GF-D8 (cell line): ENCODE results near the gene MAN1C1.

Source experiments
- DNase-seq: peaks from one replicate; lab custom pipeline; 2025; lab: John Stamatoyannopoulos, UW

Gene MAN1C1

GRCh38 chr1:25616095-25616986, at the start of gene MAN1C1:
Gene MAN1C1, plus strand, starts transcription at chr1:25616791. Its CDS starts 1,007 bp downstream, at chr1:25617798.
- DNase-seq: peak; percentile 70

- no peak for DNase-seq
Measured at GRCh38 chr1:25567710-25568089, 48.9 kb upstream of the MAN1C1 start.

- no peak for DNase-seq
Measured at GRCh38 chr1:25568090-25568833, 48.3 kb upstream of the MAN1C1 start.

DNA sequence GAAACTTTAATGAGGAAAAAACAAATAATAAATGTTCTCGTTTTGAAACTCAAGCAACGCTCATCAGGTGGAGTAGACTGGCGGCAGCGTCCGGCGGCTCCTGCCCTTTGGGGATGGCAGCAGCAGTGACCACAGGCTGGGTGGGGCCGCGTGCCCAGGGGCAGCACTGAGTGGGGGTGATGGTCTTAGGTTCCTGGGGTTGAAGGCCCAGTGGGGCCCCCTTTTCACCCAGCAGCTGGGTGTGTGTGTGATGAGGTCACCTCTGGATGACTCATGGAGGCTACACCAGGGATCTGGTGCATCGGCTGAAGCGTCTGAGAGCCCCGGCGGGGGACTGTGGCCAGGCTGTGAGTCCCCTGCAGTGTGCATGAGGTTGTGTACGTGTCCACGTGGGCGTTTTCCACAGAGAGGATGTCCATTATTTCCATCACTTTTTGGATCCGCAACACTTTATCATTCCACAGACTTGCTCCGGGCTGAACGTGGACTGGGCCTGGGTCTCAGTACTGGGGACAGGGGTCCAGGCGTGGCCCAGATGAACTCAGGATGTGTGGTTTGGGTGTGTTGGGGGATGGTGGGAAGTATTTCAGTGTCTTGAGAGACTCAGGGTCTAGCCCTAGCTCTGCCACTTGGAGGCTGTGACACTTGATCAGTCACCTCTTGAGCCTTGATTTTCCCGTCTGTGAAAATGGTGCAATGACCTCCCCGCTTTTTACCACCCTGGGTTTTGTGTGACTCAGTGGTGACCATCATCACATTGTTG, 47.6 kb upstream of the MAN1C1 start:
- DNase-seq: no peak

GRCh38 chr1:25569597-25570396, 46.8 kb upstream of the MAN1C1 start:
- DNase-seq: no peak

DNA sequence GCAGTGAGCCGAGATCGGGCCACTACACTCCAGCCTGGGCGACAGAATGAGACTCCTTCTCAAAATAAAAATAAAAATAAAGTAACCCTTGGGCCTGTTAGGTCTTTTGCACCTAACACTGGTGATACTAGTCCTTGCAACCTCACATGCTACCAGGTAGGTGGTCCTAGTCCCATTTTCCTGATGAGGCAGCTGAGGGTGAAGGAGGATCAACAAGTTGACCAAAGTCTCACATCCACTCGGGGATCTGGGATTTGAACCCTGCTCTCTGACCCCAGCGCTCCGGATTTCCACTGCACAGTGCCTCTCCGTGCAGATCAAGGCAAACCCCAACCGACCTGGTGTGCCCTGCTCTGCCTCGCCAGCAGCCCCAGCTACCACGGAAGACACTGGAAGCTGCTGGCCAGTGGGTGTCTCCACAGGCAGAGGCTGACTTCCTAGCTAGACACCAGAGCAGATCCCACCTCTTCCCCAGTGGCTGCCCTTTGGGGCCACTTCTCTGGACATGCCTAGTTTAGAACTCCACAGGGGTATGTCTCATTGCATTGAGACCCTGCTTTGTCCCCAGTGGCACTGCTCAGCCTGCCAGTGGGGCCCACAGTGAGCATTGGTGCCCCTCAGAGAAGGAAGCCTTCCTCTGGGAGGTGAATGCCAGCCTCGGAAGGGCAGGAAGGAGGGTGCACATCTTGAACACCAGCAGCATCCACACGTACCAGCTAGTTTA, 45.6 kb upstream of the MAN1C1 start:
- no peak for DNase-seq

GRCh38 chr1:25571522-25571970, 45.0 kb upstream of the MAN1C1 start:
- no peak for DNase-seq

GRCh38 chr1:25572107-25572506, 44.5 kb upstream of the MAN1C1 start:
- DNase-seq: no peak

DNA sequence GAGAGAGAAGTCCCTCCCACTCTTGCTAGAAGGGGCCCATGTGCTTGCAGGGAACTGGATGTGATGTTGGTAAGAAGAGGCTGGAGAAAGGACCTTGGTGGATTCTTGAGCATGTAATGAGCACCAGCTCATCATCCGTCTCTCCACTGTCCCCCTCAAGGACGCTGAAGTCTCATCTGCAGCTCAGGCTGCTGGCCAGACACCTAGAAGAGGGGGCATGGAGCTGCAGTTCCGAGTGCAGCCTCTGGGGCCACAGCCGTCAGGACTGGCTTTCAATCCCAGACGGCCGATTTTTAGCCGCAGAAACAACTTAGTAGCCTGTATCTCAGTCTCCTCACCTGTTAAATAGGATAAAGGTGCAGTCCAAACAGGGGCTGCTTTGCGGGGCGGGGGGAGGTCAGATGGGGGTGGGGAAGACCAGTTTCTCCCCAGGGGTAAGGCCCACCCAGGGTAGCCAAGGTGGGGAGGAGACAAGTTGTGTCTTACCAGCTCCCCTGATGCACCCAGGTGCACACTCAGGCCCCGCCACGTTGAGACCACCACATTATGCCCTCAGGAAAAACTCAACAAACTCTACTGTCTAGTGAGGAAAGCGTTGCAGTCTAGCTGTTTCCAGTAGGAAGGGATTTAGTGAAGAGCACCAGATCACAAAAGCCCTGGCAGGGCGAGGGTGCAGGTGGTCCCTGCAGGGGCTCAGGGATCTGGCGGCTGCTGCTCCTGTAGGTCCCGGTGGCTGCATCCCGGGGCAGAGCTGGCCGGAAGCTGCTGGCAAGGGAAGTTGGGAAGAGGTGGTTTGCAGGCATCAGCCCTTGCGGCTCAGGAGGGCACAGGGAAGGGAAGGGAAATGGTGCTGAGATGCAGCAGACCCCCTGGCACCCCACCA, 43.6 kb upstream of the MAN1C1 start:
- DNase-seq: no peak

DNA sequence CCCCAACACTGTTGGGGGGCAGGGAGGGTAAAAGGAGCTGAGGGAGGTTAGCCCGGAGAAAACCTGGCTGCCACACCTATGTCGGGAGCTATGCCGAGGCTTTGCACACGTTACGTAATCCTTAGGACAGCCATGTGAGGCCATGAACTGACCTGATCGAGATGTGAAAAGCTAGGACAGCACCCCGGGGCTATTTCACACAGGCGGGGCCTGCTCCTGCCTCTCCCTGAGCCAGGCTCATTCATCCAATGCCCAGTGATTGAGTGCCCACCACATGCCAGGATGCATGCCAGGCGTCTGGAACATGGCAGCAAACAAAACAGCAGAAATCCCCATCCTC, 43.0 kb upstream of the MAN1C1 start:
- DNase-seq: no peak

DNA sequence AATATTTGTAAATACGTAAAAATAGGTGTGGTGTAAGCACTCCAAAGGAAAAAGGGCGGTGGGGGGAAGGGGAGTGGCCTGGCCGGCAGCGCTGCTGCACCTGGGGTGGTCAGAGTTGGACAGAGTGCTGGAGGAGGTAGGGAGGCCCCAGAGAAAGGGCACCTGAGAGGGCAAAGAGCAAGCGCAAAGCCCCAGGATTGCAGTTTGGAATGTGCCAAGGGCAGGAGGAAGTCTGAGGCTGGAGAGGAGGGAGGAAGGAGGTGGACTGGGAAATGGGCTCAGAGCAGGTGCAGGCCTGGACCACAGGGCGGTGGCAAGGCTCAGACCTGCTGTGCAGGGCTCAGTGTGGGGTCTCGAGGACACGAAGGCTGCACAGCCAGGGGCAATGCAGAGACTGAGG, 42.6 kb upstream of the MAN1C1 start:
- no peak for DNase-seq

- DNase-seq: no peak
Measured at GRCh38 chr1:25575191-25575590, 41.4 kb upstream of the MAN1C1 start.

- no peak for DNase-seq
Measured at GRCh38 chr1:25576459-25577133, 40.0 kb upstream of the MAN1C1 start.

DNA sequence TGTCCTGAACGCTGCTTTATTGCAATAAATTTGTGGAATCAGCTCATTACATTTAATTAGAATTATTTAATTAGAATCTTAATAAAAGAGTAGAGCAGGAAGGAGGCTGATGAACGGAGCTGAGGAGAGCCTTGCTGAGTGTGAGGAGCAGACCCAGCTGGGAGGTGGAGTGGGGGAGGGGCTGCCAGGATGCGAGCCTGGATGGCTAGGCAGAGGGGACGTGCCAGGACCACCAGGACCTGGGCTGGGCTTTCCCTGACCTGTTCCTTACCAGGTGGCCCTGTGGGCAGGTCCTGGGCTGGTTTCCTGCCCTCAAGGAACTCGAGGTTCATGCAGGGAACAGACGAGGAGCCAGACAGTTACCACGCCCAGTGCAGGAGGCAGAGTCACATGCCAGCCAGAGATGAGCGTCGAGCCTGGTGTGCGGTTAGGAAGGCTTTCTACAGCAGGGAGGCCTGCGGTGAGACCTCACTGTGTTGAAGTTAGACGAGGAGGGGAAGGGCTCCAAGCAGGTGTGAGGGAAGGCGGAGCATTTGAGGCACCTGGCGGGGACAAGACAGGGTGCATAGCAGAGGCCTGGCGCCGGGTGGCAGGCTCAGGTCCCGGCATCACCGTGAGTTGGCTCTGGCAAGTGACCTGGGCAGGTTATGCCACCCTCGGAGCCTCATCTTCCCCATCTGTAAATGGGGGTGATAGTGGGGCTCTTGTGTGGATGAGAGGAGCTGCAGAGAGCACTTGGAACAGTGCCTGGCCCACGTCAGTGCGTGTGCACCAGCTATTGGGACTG, 39.3 kb upstream of the MAN1C1 start:
- DNase-seq: no peak

DNA sequence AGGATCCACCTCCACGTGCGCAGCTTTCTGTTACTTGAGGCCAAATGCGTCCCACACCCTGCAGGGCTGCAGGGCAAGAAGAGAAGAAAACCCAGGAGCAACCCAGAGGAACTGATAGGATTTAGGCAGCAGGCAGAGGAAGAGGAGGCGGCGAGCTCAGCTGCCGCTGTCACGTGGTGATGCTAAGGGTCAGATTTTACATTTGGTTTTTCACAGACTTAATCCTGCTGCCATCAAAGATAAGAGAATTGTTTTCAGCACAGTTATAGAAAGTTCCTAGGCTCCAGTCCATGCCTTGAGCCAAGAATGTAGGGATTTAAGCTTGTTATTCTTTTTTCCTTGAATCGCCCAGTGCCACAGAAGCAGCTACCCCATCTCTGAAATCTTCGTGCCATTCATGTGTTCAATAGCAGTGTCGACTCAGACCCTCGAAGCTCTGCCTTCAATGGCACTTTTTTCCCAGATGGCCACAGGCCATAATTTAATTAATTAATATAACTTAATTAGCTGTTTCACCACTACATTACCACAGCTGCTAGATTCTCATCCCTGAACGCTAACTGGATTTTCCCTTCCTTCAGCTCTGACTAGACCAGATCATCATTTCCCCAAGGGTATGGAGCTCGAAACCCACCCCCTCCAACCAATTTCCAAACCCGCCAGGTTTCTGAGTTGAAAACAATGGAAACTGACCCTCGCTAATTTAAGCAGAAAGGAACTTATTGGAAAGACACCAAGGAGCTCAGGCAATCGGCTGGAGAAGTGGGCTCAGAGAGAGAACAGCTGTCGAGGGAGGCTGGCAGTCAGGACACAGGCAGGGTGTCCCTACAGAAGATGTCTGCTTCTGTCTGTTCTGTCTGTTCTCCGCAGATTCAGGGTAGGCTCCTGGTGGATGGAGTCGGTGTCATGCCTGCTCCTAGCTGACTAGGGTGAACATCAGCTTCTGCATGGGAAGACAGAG, 37.0 kb upstream of the MAN1C1 start:
- no peak for DNase-seq

- DNase-seq: no peak
Measured at GRCh38 chr1:25580927-25581326, 35.7 kb upstream of the MAN1C1 start.

DNA sequence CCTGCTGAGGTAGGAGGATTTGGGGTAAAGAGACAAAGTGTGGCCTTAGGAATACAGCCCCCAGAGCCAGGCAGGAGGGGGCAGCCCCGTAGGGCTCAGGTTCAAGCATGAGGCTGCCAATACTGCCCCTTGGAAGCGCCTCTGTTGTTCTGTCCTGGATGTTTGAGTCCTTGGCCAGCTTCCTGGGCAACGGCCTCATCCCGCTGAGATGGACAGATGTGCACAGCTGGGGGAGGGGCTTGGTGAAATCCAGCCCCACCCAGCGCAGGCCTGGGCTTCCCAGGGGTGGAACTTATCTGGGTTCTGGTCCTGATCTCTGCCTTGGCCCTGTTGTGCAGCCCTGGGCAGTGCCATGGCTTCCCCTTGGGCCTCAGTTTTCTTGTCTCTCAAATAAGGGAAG, 34.8 kb upstream of the MAN1C1 start:
- no peak for DNase-seq
